GM18526 (cell line): ENCODE data around the gene ENTR1.

ENCODE experiments used
- POLR2A ChIP-seq: IDR thresholded peaks from 3 replicates; pipeline ENCODE4 v1.6.1; 2011; ENCODE audit not compliant: insufficient read length; ENCODE audit errors: extremely low read depth

Gene ENTR1, protein sequence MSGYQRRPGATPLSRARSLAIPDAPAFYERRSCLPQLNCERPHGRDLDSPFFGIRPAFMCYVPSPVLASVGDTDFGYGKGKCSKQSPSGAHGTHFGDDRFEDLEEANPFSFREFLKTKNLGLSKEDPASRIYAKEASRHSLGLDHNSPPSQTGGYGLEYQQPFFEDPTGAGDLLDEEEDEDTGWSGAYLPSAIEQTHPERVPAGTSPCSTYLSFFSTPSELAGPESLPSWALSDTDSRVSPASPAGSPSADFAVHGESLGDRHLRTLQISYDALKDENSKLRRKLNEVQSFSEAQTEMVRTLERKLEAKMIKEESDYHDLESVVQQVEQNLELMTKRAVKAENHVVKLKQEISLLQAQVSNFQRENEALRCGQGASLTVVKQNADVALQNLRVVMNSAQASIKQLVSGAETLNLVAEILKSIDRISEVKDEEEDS

GRCh38 chr9:136410500-136411287, at the start of gene ENTR1, which contains the start of gene PMPCA:
TSS of gene ENTR1 (minus strand) at chr9:136410614. CDS start at chr9:136410397, 217 bp downstream.
TSS of gene PMPCA (plus strand) at chr9:136410658. CDS start at chr9:136410669, 11 bp downstream.
- TF ChIP-seq POLR2A: peak; percentile 94

- no peak for TF ChIP-seq POLR2A
Measured at GRCh38 chr9:136459425-136459824, 49.0 kb upstream of the ENTR1 start.

DNA sequence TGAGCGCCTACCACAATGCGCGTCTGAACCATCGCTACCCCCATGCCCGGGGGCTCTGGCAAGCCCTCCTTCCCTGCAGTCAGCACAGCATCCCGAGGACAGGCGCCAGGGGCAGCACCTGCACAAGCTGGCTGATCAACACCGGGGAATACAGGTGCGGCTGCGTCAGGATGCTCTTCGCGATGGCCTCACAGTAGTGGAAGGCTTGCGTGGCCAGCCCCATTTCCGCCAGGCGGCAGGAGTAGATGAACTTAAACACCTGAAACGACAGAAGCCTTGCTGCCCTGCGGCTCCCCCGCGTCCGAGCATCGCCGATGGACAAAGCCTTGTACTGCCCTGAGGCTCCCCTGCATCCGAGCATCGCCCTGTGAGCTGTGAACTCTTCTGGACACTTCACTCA, 46.9 kb upstream of the ENTR1 start:
- no peak for TF ChIP-seq POLR2A

DNA sequence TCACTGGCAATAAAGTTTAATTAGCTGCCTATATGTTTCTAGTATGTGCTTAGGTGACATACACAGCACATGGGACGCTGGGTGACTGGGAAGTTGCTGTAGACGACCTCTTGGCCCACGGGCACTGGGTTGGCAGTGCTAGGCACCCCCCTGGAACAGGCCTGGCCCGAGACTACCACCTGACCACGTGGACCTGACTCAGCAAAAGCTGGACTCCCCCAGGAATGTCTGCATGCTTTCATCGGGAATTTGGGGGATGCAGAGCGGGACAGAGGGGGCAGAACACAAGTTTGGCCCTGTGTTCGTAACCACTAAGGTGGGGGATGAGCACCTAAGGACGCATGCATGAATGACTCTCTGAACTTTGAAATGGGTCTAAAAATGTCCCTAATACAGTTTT, 45.8 kb upstream of the ENTR1 start:
- no peak for TF ChIP-seq POLR2A

DNA sequence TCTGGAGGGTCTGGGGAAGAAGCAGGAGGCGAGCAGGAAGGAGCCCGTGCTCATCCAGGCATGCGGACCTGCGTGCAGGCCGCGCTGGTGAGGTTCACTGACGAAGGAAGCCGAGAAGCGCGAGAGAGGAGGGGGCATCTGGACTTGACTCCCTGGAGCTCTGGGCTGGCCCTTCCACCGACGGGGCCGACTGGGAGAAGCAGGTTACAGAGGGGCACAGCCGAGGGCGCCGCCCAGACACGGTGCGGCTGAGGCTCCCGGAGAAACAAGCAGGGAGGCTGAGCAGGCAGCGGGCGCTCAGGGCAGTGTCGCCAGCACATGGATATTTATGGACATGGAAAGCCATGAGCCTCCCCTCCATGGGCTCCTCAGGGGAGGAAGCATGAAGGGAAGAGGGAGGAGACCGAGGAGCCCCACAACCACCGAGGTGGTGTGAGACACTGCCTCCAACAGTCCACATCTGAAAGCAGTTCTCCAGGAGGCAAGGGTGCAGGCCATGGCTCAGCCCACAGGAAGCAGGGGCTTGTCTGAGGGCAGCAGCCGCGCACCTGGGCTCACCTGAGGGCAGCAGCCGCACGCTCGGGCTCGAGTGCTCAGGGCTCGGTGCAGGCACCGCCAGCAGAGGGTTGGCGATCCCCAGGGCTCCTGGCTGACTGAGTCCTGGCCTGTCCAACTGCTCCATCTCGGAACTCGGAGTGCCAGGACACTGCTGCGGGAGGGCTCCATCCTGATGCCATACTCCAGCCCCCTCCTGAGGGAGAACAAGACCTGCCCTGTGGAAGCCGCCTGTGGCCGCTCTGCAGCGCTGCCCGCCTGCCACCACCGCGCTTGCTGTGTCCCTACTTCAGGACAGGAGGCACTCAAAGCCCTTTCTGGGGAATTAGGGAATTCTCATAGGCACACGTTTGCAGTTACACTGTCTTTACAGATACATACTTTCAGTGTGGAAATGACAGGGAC, 44.9 kb upstream of the ENTR1 start:
- TF ChIP-seq POLR2A: no peak

DNA sequence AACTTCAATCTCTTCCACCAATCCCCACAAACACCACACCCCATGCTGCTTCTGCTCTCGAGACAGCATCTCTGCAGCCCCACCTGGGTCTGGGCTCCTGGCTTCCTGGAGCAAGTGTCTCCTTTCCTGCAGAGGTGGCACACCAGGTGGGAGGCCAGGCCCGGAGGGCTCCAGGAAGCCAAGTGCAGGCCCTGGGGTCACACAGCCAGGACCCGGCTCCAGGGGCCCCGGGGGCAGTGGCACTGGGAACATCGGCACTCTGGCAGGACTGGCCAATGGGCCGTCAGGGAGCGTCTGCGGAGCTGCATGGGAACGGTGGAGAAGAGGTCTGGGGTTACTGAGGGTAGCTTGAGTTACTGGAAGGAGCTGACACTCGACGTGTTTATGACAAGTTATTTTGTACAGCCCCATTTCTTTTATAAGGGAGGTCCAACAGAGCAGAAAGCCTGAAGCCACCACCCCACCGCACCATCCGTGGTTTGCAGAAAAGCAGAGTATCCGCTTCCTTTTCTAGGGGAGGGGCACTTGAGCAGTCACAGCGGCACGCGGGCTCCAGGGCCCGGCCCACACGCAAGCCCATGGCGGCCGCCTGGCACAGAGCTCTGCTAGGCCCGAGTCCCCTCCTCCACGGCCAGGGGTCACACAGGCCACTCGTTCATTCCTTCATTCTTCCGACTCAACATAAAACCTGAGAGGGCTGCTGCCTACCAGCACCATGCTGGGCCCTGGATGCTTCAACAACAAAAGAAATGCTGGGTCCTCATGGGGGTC, 43.8 kb upstream of the ENTR1 start:
- TF ChIP-seq POLR2A: no peak

DNA sequence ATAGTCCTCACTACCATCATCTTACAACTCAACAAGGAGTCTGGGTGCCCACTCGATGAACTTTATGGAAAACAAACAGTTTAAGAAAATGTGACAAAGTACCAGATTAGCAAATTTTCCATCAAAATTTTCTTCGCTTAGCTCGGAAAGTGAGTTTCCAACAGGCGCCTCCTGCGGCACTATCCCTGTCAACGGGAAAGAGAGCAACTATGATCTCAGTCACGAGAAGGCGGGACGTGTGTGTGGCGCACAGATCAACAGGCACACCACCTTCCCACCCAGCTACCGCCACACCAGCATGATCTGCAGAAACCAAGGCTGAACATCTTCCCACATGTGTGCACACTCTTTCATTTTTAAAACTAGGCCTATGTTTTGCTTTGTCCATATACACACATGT, 42.9 kb upstream of the ENTR1 start:
- no peak for TF ChIP-seq POLR2A

DNA sequence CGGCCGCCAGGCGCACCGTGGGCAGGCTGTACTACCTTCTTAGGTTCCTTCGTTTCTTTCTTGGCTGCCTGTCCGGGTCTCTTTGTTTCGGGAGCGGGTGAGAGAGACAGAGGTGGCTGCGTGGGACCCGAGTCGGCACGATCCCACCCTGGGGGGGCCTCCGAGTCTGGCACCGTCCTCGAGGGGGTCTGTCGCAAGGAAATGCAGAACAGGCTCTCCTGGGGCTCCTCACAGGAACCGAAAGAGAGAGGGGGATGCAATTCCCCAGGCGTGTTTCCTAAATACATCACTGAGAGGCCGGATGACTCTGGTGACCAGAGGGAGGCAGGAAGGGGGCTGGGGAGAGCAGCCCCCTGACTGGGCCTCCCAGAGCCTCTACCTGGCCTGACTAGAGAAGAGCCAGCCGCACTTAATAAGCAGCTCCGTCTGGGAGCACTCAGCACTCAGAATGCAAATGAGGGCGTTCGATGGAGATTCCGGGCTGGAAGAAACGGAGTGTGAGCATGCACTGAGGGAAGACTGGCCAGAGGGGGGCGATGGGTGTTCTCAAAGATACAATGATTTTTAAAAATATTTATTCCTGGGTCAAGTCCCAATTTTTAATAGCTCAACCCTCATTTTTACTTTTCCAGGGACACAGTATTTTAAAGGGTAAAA, 40.9 kb upstream of the ENTR1 start:
- TF ChIP-seq POLR2A: no peak

DNA sequence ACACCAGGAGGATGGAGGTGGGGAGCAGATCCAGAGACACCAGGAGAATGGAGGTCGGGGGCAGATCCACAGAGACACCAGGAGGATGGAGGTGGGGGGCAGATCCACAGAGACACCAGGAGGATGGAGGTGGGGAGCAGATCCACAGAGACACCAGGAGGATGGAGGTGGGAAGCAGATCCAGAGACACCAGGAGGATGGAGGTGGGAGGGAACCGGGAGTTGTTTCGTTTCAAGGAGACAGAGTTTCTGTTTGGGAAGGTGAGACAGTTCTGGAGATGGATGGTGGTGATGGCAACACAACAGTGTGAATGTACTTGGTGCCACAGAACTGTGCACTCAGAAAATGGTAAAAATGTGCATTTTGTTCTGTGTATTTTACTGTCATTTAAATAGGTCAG, 38.2 kb upstream of the ENTR1 start:
- TF ChIP-seq POLR2A: no peak

- TF ChIP-seq POLR2A: no peak
Measured at GRCh38 chr9:136447173-136447778, 36.9 kb upstream of the ENTR1 start.

DNA sequence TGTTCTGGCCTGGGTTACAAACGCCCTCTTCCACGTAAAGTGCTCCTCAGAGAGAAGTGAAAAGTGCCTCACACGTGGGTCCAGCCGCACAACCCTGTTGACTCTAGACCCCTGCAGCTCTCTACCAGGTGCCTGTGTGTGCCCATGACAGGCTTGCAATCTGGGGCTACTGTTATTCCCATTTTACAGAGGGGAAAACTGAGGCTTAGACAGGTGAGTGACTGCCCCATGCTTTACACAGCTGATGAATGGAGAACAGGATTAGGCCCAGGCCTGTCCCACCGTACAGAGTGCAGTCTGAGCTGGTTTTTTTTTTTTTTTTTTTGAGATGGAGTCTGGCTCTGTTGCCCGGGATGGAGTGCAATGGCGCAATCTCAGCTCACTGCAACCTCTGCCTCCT, 35.4 kb upstream of the ENTR1 start:
- TF ChIP-seq POLR2A: no peak

- TF ChIP-seq POLR2A: no peak
Measured at GRCh38 chr9:136444102-136444501, 33.7 kb upstream of the ENTR1 start.

- TF ChIP-seq POLR2A: no peak
Measured at GRCh38 chr9:136443687-136444086, 33.3 kb upstream of the ENTR1 start.
